Activated gamma-delta T cell treated with Interleukin-2 at 50 U/mL for 16 hours (primary cell): ENCODE measurements around the gene OR4B1.
"Not testable (repeated sequence)": the region's sequence is repeated elsewhere in the genome, so short reads cannot be mapped to it uniquely, and the experiment has no call there.

Experiments used
- DNase-seq: peaks from one replicate; pipeline ENCODE4 v3.0.0-alpha.2; 2020

OR4B1 gene, protein sequence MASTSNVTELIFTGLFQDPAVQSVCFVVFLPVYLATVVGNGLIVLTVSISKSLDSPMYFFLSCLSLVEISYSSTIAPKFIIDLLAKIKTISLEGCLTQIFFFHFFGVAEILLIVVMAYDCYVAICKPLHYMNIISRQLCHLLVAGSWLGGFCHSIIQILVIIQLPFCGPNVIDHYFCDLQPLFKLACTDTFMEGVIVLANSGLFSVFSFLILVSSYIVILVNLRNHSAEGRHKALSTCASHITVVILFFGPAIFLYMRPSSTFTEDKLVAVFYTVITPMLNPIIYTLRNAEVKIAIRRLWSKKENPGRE

GRCh38 chr11:48216510-48216909 lies at the start of gene OR4B1:
TSS of gene OR4B1 (plus strand) at chr11:48216810. CDS start at chr11:48216810, 0 bp downstream.
- no peak for DNase-seq

GRCh38 chr11:48167380-48167779 lies 49.2 kb upstream of the OR4B1 start:
- no peak for DNase-seq

- no peak for DNase-seq
Measured at GRCh38 chr11:48168815-48169214, 47.8 kb upstream of the OR4B1 start.

DNA sequence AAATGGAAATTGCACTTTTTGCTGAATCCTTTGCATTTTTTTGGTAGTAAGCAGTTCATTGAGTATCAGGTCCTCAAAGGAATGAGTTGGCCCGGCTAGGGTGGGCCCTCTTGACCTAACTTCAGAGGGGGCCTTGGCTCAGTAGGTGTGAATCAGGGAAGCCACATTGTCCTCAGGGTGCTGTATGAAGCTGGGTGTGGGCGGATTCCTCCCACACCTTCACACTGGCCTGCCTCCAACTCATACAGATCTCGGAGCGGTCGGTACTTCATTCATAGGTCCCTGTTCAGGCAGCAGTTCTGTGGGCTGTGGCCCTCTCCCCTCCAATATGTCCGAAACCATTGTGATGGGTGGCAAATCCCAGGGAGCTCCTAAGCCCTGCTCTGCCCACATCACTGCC lies 47.4 kb upstream of the OR4B1 start:
- DNase-seq = no peak

DNA sequence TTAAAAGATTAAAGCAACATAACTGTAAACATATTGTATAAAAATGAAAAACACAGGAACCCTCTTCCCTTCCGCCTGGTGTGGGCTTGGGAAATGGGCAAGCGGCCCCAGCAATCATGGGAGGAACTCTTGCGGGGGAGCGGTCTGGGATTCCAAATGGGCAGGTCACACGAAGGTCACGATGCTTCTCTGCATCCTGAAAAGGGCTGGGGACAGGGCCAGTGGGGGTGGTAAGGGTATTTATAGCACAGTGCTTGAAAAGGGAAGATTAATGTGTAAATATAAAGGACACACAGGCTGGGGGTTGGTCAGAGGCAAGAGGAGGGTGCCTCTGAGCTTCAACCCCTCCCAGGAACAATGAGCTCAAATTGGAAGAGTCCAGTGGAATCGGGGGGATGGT lies 46.9 kb upstream of the OR4B1 start:
- DNase-seq = no peak

GRCh38 chr11:48170241-48171233 lies 46.1 kb upstream of the OR4B1 start:
- DNase-seq = no peak

DNA sequence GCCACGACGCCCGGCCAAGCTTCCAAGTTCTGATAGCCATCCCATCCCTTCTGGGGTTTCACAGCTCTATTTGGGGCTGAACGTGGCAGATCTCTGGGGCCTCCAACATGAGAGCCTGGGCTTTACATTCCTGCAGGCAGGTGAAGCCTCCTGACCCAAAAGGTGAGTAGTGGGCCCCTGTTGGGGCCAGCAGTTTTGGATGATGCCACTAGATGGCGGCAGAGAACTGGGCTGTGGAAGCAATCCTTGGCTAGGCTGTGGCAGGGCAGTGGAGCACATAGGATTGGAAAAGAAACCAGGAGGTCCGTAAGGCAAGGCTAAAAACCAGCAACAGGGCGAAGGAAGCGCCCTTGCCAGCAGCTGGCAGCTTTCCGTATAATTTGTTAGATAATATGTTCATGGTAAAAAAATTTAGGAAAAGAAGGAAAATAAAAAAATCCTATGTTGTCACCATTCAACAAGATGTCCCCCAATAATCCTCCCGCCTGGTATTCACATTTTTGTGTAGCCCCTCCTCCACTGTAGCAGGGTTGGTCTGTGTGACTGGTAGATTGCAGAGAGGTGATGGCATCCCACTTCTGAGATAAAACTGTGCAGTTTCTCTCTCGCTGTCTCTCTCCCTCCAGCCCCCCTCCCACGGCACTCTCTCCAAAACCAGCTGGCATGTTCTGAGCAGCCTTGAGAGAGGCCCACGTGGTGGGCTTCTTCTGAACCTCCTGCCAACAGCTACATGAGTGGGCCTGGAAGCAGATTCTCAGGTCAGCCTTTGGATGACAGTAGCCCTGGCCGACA lies 43.6 kb upstream of the OR4B1 start:
- peak; percentile 43 for DNase-seq

DNA sequence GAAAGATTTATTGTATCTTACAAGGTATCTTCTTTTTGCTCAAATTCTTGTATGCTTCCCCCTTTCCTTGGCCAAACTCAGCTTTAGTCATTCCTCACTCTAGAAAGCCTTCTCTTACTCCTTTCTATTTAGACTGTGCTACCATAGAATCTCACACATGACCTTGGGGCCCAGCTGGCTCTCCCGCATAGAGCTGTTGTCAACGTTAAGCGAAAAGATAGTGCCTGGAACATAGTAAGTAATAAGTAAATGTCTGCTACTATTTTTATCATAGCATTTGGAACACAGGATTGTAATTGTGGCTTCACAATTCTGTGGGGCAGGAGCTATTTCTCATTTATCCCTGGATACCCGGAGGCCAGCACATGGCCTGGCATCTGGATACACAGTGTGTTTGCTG lies 38.9 kb upstream of the OR4B1 start:
- no peak for DNase-seq

DNA sequence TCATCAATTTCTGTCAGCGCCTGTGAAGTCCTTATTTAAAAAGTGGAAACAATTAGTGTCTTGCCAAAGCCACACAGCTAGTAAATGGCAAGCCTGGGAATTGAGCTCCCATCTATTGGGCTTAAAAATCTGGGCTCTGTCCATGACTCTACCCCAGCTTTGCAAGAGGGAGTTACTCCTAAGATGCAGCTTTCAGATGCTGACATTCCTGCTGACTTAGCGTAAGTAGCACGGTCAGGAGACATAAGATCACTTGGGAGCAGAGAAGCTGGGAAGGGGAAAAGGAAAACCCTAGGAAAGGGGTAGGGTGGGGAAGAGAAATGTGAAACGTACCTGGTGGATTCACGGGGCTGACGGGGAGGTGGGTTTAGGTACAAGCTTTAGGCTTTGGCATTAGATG lies 36.0 kb upstream of the OR4B1 start:
- DNase-seq = no peak

DNA sequence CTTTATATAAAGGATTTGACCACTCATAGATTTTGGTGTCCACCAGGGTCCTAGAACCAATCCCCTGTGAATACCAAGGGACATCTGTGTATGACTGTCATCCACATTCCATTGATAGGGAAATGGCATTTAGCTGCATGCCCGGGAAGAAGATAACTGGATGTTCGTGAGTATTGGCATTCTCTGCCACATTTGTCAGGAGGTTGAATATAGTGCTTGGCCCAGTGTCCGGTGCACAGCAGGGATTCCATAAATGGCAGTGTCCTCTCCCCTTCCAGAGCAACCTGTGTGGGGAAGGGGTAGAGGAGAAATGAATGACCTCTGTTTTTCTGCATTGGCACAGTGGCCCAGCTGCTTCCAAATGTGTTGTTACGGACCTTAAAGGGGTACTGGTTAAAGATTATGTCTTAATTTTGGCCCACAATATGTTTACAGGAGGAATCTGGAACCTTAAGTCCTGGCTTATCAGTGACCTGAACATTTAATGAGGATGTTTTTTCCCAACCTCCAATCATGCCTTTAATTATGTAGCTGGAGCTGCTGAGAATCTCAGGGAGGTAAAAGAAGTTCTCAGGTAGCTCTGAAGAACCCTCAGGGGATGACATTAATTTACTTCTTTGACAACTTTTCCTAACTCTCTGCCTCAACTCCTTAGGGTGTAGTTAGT lies 33.6 kb upstream of the OR4B1 start:
- no peak for DNase-seq

DNA sequence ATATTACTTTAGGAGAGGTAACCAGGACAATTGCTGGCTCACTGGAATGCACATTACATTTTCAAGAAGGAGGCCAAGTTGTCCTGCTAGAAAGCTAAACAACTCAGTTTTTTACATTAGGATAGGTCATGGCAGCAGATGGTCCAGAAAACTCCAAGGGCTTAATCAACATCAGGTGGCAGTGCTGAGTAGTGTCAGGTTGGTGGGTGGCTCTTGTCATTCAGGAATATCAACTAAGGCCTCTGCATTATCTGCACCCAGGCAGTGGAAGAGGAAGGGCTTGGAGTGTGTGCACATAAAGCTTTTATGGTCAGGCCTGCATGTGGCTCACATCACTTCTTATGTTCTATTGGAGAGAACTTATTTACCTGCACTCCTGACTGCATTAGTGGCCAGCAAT lies 32.2 kb upstream of the OR4B1 start:
- no peak for DNase-seq

DNA sequence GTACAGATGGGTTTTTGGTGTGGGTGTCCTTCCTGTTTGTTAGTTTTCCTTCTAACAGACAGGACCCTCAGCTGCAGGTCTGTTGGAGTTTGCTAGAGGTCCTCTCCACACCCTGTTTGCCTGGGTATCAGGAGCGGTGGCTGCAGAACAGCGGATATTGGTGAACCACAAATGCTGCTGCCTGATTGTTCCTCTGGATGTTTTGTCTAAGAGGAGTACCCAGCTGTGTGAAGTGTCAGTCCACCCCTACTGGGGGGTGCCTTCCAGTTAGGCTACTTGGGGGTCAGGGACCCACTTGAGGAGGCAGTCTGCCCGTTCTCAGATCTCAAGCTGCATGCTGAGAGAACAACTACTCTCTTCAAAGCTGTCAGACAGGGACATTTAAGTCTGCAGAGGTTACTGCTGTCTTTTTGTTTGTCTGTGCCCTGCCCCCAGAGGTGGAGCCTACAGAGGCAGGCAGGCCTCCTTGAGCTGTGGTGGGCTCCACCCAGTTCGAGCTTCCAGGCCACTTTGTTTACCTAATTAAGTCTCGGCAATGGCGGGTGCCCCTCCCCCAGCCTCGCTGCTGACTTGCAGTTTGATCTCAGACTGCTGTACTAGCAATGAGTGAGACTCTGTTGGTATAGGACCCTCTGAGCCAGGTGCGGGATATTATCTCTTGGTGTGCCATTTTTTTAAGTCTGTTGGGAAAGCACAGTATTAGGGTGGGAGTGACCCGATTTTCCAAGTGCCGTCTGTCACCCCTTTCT lies 25.5 kb upstream of the OR4B1 start:
- not testable (repeated sequence) for DNase-seq

GRCh38 chr11:48193876-48194275 lies 22.7 kb upstream of the OR4B1 start:
- no peak for DNase-seq

- no peak for DNase-seq
Measured at GRCh38 chr11:48207881-48208280, 8.7 kb upstream of the OR4B1 start.

DNA sequence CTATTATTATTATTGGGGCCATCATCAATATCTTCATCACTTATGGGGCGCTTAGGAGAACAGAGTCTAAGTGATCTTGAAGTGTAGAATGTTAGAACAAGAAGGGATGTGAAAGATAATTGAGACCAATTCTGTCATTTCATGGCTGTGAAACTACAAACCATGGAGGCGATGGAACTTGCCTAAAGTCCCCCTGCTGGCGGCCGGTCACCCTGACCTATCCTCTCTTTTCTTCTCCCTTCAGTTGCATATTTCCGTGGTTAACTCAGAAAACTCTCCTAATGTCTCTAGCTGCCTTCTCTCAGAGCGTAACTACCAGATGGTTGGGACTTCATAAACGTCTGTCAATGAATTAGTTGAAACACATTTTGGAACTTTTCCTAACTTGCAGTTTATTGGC lies 6.6 kb upstream of the OR4B1 start:
- DNase-seq = no peak

GRCh38 chr11:48228761-48229160 lies 12.2 kb downstream of the OR4B1 start:
- DNase-seq = no peak

GRCh38 chr11:48230057-48230456 lies 13.4 kb downstream of the OR4B1 start:
- not testable (repeated sequence) for DNase-seq

GRCh38 chr11:48237727-48238126 lies 21.1 kb downstream of the OR4B1 start:
- no peak for DNase-seq

GRCh38 chr11:48242501-48242900 lies 25.9 kb downstream of the OR4B1 start:
- DNase-seq = no peak

- DNase-seq = no peak
Measured at GRCh38 chr11:48244804-48245203, 28.2 kb downstream of the OR4B1 start, which contains the start of gene OR4X2. TSS of gene OR4X2 (plus strand) at chr11:48245104. CDS start at chr11:48245104, 0 bp downstream.

DNA sequence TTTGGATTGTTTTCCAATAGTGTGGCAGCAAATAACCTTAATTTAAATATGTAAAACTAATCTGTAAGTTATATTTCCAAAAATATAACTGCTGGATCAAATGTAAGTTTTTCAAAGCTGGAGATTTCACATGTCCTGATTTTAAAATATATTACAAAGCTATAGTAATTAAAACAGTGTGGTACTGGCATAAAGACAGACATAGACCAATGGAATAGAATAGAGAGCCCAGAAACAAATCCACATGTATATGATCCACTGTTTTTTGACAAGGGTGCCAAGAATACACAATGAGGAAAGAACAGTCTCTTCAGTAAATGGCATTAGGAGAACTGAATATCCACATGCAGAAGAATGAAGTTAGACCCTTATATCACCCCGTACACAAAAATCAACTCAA lies 32.3 kb downstream of the OR4B1 start:
- no peak for DNase-seq

DNA sequence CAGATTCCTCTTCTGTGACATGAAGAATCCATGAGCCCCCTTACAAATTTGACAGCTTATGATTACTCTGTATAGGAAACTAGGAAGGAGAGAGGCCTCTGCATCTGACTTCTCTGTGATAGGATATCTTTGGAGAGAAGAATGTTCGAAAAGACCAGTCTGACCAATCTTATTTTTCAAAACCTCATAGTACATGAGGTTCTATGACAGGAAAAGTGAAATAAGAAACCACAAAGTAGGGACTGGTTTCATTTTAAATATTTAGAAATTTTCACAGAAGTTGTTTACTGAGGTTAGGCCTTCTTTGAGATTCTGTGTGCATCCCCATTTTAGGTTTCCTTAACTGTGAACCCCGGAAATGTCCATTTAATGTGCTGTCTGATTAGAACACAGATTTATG lies 45.0 kb downstream of the OR4B1 start:
- no peak for DNase-seq
